Natural killer cell (primary cell): ENCODE data around the gene PRR5L. TPM values are rescaled to one million over a fixed set of nuclear protein-coding genes. Genes with fewer than 3 reads are reported as not detected.

ENCODE experiments used
- ATAC-seq, 3 donors: fragments of 150-1000 bp in 2 of 3; fragments of 200-7000 bp in 1 of 3; cut with Tn5 transposase; 1 replicate in 1 of 3; 2 replicates in 2 of 3; pipeline ENCODE4 v1.10.0; 2021; ENCODE audit warnings: mild to moderate bottlenecking in 2 of 3, moderate library complexity in 2 of 3
- DNase-seq, 2 donors: peaks; one replicate each; pipeline versions ENCODE4 v3.0.0 to v3.0.0-alpha.2; 2013 to 2021; ENCODE audit warnings: mixed read lengths in 1 of 2
- H3K27ac ChIP-seq: one replicate; pipeline ENCODE4 v1.5.1; 2013; ENCODE audit warnings: mild to moderate bottlenecking, low read length
- H3K27me3 ChIP-seq: one replicate; pipeline ENCODE4 v1.6.1; 2013; ENCODE audit warnings: low read length; ENCODE audit not compliant: control insufficient read depth, insufficient read depth
- H3K36me3 ChIP-seq: one replicate; pipeline ENCODE4 v1.6.1; 2013; ENCODE audit warnings: low read length; ENCODE audit not compliant: control insufficient read depth, insufficient read depth
- H3K4me1 ChIP-seq: one replicate; pipeline ENCODE4 v1.6.1; 2013; ENCODE audit warnings: low read length; ENCODE audit not compliant: control insufficient read depth, insufficient read depth
- H3K4me3 ChIP-seq: one replicate; pipeline ENCODE4 v1.5.1; 2013; ENCODE audit warnings: low read length
- H3K9me3 ChIP-seq: one replicate; pipeline ENCODE4 v1.6.1; 2013; ENCODE audit warnings: low read length; ENCODE audit not compliant: control insufficient read depth, insufficient read depth
- H3K27ac Mint-ChIP-seq, 2 donors: one replicate each; pipeline ENCODE4 v1.8.0; 2022; ENCODE audit warnings: mild to moderate bottlenecking in 2 of 2, mixed read lengths in 2 of 2, moderate library complexity in 1 of 2
- H3K27me3 Mint-ChIP-seq, 2 donors: one replicate each; pipeline ENCODE4 v1.8.0; 2022; ENCODE audit warnings: low read depth in 2 of 2, mixed read lengths in 2 of 2
- H3K36me3 Mint-ChIP-seq: one replicate; pipeline ENCODE4 v1.8.0; 2022; ENCODE audit warnings: mixed read lengths
- H3K4me1 Mint-ChIP-seq, 2 donors: one replicate each; pipeline ENCODE4 v1.8.0; 2022; ENCODE audit warnings: mixed read lengths in 2 of 2
- H3K4me3 Mint-ChIP-seq: one replicate; pipeline ENCODE4 v1.8.0; 2022; ENCODE audit warnings: mild to moderate bottlenecking, moderate library complexity, mixed read lengths
- H3K9me3 Mint-ChIP-seq, 2 donors: one replicate each; pipeline ENCODE4 v1.8.0; 2022; ENCODE audit warnings: mixed read lengths in 2 of 2
- CTCF ChIP-seq: fragments of 200-600 bp; IDR thresholded peaks from one replicate; pipeline ENCODE4 v1.8.0; 2022; ENCODE audit warnings: antibody characterized with exemption
- WGBS: methylation state at CpG from one replicate; pipeline ENCODE4 v1.1.7; 2013; ENCODE audit warnings: missing lambda C conversion rate; ENCODE audit not compliant: insufficient coverage; 5-methylcytosine and 5-hydroxymethylcytosine counted together
- intact Hi-C: fragments of 100-400 bp; cut with micrococcal nuclease; formaldehyde crosslinking; loops from one replicate; pipeline ENCODE4 v1.14.2; 2022
- total RNA-seq, 4 donors: library from RNA; stranded (reverse); fragments of 120-200 nt in 1 of 4; gene quantifications; one replicate each; pipeline versions ENCODE4 v1.2.3 to v1.2.4, GENCODE V29; 2013 to 2022

Gene PRR5L
- total RNA-seq, 3 donors from 2014 or later (not counting 1 experiment from before 2014, with no cell fraction given) = 128 to 367 (median 303) TPM

GRCh38 chr11:36379653-36380052 lies 83.6 kb downstream of the PRR5L start:
- Mint-ChIP-seq H3K4me3 (peak overlapping the region; percentile 91), H3K27ac (peak overlapping the region; percentile 90 to 93), H3K27me3 (no peaks in the 10 kb centered on the region), H3K9me3 (no peaks in the 10 kb centered on the region), H3K36me3 (peaks cover 39% of the 10 kb centered on the region), H3K4me1 (peaks cover 79% of the 10 kb centered on the region in 2 donors)
- Histone ChIP-seq H3K9me3 (no peaks in the 10 kb centered on the region), H3K4me1 (peaks cover 48% of the 10 kb centered on the region), H3K4me3 (peak overlapping the region; percentile 72), H3K27me3 (no peaks in the 10 kb centered on the region), H3K36me3 (peaks cover 35% of the 10 kb centered on the region), H3K27ac (peak overlapping the region; percentile 85)
- no peak for TF ChIP-seq CTCF
- ATAC-seq (no peak), DNase-seq (no peak)
- 94% methylated on average over 3 of the region's 3 CpGs for WGBS
- intact Hi-C loops = loop anchor here (2.0 to 10.0 kb wide), 2 partner anchors 15 to 75 kb away; no protein-coding TSS in a partner anchor

- no peak for DNase-seq
- peak overlapping the region; percentile 85 for H3K27ac ChIP-seq
- H3K36me3 Mint-ChIP-seq = peaks cover 45% of the 10 kb centered on the region
- no peaks in the 10 kb centered on the region for H3K27me3 Mint-ChIP-seq
- peaks cover 35% of the 10 kb centered on the region for H3K36me3 ChIP-seq
- TF ChIP-seq CTCF = no peak
- H3K9me3 Mint-ChIP-seq = no peaks in the 10 kb centered on the region
- intact Hi-C loops = loop anchor here (2.0 kb wide), 1 partner anchor 14 kb away; no protein-coding TSS in a partner anchor
- no peaks in the 10 kb centered on the region for H3K27me3 ChIP-seq
- H3K9me3 ChIP-seq = no peaks in the 10 kb centered on the region
- H3K27ac Mint-ChIP-seq = peak overlapping the region; percentile 90 to 93
- H3K4me3 Mint-ChIP-seq = peak overlapping the region; percentile 91
- H3K4me3 ChIP-seq = peak overlapping the region; percentile 72
- H3K4me1 Mint-ChIP-seq = peaks cover 79 to 82% of the 10 kb centered on the region in 2 donors
- peak; percentile 3 to 7 (median 5) for ATAC-seq
- peaks cover 49% of the 10 kb centered on the region for H3K4me1 ChIP-seq
- WGBS = 69% methylated on average over 3 of the region's 9 CpGs
Measured at GRCh38 chr11:36380296-36381014, 84.4 kb downstream of the PRR5L start.

GRCh38 chr11:36381015-36381360 lies 84.9 kb downstream of the PRR5L start:
- H3K27me3 ChIP-seq = no peaks in the 10 kb centered on the region
- peak in 1 of 2 donors; percentile 51 for DNase-seq
- Mint-ChIP-seq H3K36me3 (peaks cover 45% of the 10 kb centered on the region), H3K27ac (peak overlapping the region; percentile 90 to 93), H3K27me3 (no peaks in the 10 kb centered on the region), H3K4me1 (peaks cover 78 to 81% of the 10 kb centered on the region in 2 donors), H3K9me3 (no peaks in the 10 kb centered on the region), H3K4me3 (peak overlapping the region; percentile 91)
- H3K27ac ChIP-seq = peak overlapping the region; percentile 85
- intact Hi-C loops = loop anchor here (2.0 kb wide), 1 partner anchor 14 kb away; no protein-coding TSS in a partner anchor
- H3K9me3 ChIP-seq = no peaks in the 10 kb centered on the region
- peaks cover 51% of the 10 kb centered on the region for H3K4me1 ChIP-seq
- 10% methylated on average over 4 of the region's 4 CpGs for WGBS
- no peak for TF ChIP-seq CTCF
- H3K4me3 ChIP-seq = peak overlapping the region; percentile 72
- ATAC-seq = peak; percentile 23 to 38 (median 27)
- H3K36me3 ChIP-seq = peaks cover 35% of the 10 kb centered on the region
